NCI-H524 (cell line): ENCODE results near the gene RUNX1.
A peak's percentile ranks its signal among the peaks of the same experiment; 100 is the strongest.

Source experiments
- DNase-seq, 2 experiments: peaks; one replicate each; lab custom pipeline; 2025; lab: John Stamatoyannopoulos, UW

Gene RUNX1

GRCh38 chr21:34850166-34850690 lies 198.9 kb downstream of the RUNX1 start:
- DNase-seq: no peak

GRCh38 chr21:34846601-34847112 lies 202.4 kb downstream of the RUNX1 start:
- no peak for DNase-seq

GRCh38 chr21:34845521-34846451 lies 203.3 kb downstream of the RUNX1 start:
- no peak for DNase-seq

- DNase-seq: peak in 1 of 2 experiments; percentile 29
Observed at GRCh38 chr21:34844924-34845238, 204.2 kb downstream of the RUNX1 start.

GRCh38 chr21:34844013-34844923 lies 204.8 kb downstream of the RUNX1 start:
- peak in 1 of 2 experiments; percentile 31 for DNase-seq

GRCh38 chr21:34843562-34843961 lies 205.5 kb downstream of the RUNX1 start:
- no peak for DNase-seq

GRCh38 chr21:34841154-34841553 lies 207.9 kb downstream of the RUNX1 start:
- no peak for DNase-seq

GRCh38 chr21:34840693-34841092 lies 208.4 kb downstream of the RUNX1 start:
- DNase-seq: no peak

- no peak for DNase-seq
Observed at GRCh38 chr21:34838956-34839820, 209.9 kb downstream of the RUNX1 start.

GRCh38 chr21:34836933-34837505 lies 212.1 kb downstream of the RUNX1 start:
- no peak for DNase-seq

GRCh38 chr21:34836103-34836932 lies 212.8 kb downstream of the RUNX1 start:
- DNase-seq: no peak

GRCh38 chr21:34835526-34835925 lies 213.6 kb downstream of the RUNX1 start:
- no peak for DNase-seq

- DNase-seq: no peak
Observed at GRCh38 chr21:34834852-34835501, 214.1 kb downstream of the RUNX1 start.

GRCh38 chr21:34834290-34834689 lies 214.8 kb downstream of the RUNX1 start:
- DNase-seq: no peak

- no peak for DNase-seq
Observed at GRCh38 chr21:34833465-34833864, 215.6 kb downstream of the RUNX1 start.

GRCh38 chr21:34830386-34831170 lies 218.5 kb downstream of the RUNX1 start:
- no peak for DNase-seq

GRCh38 chr21:34827445-34828235 lies 221.5 kb downstream of the RUNX1 start:
- DNase-seq: no peak

GRCh38 chr21:34826836-34827235 lies 222.3 kb downstream of the RUNX1 start:
- DNase-seq: no peak
